H9 (cell line): ENCODE results near the gene RPRD1B. TPM values are rescaled to one million over a fixed set of nuclear protein-coding genes. Genes with fewer than 3 reads are reported as not detected.

Experiments
- DNase-seq: peaks from one replicate; pipeline ENCODE4 v3.0.0-alpha.2; 2017
- H2AFZ ChIP-seq: one replicate; pipeline ENCODE4 v1.6.1; 2013; ENCODE audit warnings: mild to moderate bottlenecking, low read length, control low read depth, moderate library complexity
- H2AK5ac ChIP-seq: 2 replicates; pipeline ENCODE4 v1.6.1; 2013; ENCODE audit warnings: low read length, control low read depth, mixed read lengths; ENCODE audit not compliant: insufficient read length
- H2BK120ac ChIP-seq: one replicate; pipeline ENCODE4 v1.6.1; 2013; ENCODE audit warnings: low read depth, mild to moderate bottlenecking, low read length, control low read depth, inconsistent platforms; ENCODE audit not compliant: poor library complexity, severe bottlenecking
- H2BK12ac ChIP-seq: 2 replicates; pipeline ENCODE4 v1.6.1; 2013; ENCODE audit warnings: low read length, control low read depth, mixed read lengths, low read depth; ENCODE audit not compliant: insufficient read length
- H2BK15ac ChIP-seq: 2 replicates; pipeline ENCODE4 v1.6.1; 2013; ENCODE audit warnings: low read depth, low read length, control low read depth
- H2BK20ac ChIP-seq: one replicate; pipeline ENCODE4 v1.6.1; 2013; ENCODE audit warnings: low read depth, mild to moderate bottlenecking, low read length, control low read depth, inconsistent platforms; ENCODE audit not compliant: poor library complexity, severe bottlenecking
- H2BK5ac ChIP-seq: 2 replicates; pipeline ENCODE4 v1.6.1; 2013; ENCODE audit warnings: low read length, control low read depth, mixed read lengths; ENCODE audit not compliant: insufficient read length
- H3K14ac ChIP-seq: 2 replicates; pipeline ENCODE4 v1.6.1; 2013; ENCODE audit warnings: low read length, control low read depth; ENCODE audit not compliant: insufficient read depth
- H3K18ac ChIP-seq: 2 replicates; pipeline ENCODE4 v1.6.1; 2013; ENCODE audit warnings: low read depth, mild to moderate bottlenecking, mixed read lengths, low read length, control low read depth; ENCODE audit not compliant: insufficient read length
- H3K23ac ChIP-seq: 2 replicates; pipeline ENCODE4 v1.6.1; 2013; ENCODE audit warnings: low read length, control low read depth, mixed read lengths, low read depth; ENCODE audit not compliant: insufficient read length
- H3K23me2 ChIP-seq: 2 replicates; pipeline ENCODE4 v1.6.1; 2013; ENCODE audit warnings: low read depth, mild to moderate bottlenecking, mixed read lengths, low read length, control low read depth; ENCODE audit not compliant: insufficient read length, poor library complexity, severe bottlenecking
- H3K27ac ChIP-seq: 2 replicates; pipeline ENCODE4 v1.5.1; 2013; ENCODE audit warnings: low read length, control low read depth, mixed read lengths, low read depth; ENCODE audit not compliant: insufficient read length
- H3K27me3 ChIP-seq: 2 replicates; pipeline ENCODE4 v1.6.1; 2013; ENCODE audit warnings: low read length, control low read depth, inconsistent platforms; ENCODE audit not compliant: insufficient read depth
- H3K4ac ChIP-seq: 2 replicates; pipeline ENCODE4 v1.6.1; 2013; ENCODE audit warnings: low read depth, mild to moderate bottlenecking, control low read depth, inconsistent platforms, low read length, moderate library complexity
- H3K4me1 ChIP-seq: 2 replicates; pipeline ENCODE4 v1.6.1; 2013; ENCODE audit warnings: low read length, control low read depth, inconsistent platforms; ENCODE audit not compliant: insufficient read depth
- H3K4me2 ChIP-seq: 2 replicates; pipeline ENCODE4 v1.6.1; 2013; ENCODE audit warnings: low read length, control low read depth, mixed read lengths; ENCODE audit not compliant: insufficient read length, insufficient read depth
- H3K56ac ChIP-seq: 2 replicates; pipeline ENCODE4 v1.6.1; 2013; ENCODE audit warnings: low read depth, mild to moderate bottlenecking, mixed read lengths, low read length, control low read depth; ENCODE audit not compliant: insufficient read length
- H3K79me1 ChIP-seq: 2 replicates; pipeline ENCODE4 v1.6.1; 2013; ENCODE audit warnings: low read depth, mild to moderate bottlenecking, moderate library complexity, low read length, control low read depth, inconsistent platforms; ENCODE audit not compliant: insufficient read depth, poor library complexity, severe bottlenecking
- H3K79me2 ChIP-seq: 2 replicates; pipeline ENCODE4 v1.6.1; 2013; ENCODE audit warnings: low read length, control low read depth, inconsistent platforms; ENCODE audit not compliant: insufficient read depth
- H3K9ac ChIP-seq: 2 replicates; pipeline ENCODE4 v1.6.1; 2013; ENCODE audit warnings: low read length, control low read depth, mixed read lengths; ENCODE audit not compliant: insufficient read length; ENCODE audit errors: extremely low read depth
- H3K9me3 ChIP-seq: one replicate; pipeline ENCODE4 v1.6.1; 2013; ENCODE audit warnings: low read depth, low read length, inconsistent platforms; ENCODE audit not compliant: control insufficient read depth
- H3T11ph ChIP-seq: one replicate; pipeline ENCODE4 v1.6.1; 2013; ENCODE audit warnings: mild to moderate bottlenecking, low read length, control low read depth, inconsistent platforms
- H4K20me1 ChIP-seq: one replicate; pipeline ENCODE4 v1.6.1; 2013; ENCODE audit not compliant: control insufficient read depth, insufficient read length, insufficient read depth
- H4K5ac ChIP-seq: 2 replicates; pipeline ENCODE4 v1.6.1; 2013; ENCODE audit warnings: low read depth, mild to moderate bottlenecking, mixed read lengths, low read length, control low read depth; ENCODE audit not compliant: insufficient read length
- H4K8ac ChIP-seq: replicated peaks from 2 replicates; pipeline ENCODE4 v1.6.1; 2013; ENCODE audit warnings: low read length, control low read depth, mixed read lengths, low read depth; ENCODE audit not compliant: insufficient read length
- H4K91ac ChIP-seq: 2 replicates; pipeline ENCODE4 v1.6.1; 2013; ENCODE audit warnings: low read depth, mild to moderate bottlenecking, moderate library complexity, mixed read lengths, low read length, control low read depth; ENCODE audit not compliant: insufficient read length
- H3K27ac Mint-ChIP-seq, 3 experiments: 2 replicates in 2 of 3; 3 replicates in 1 of 3; pipeline ENCODE4 v1.8.0; 2020 to 2021; ENCODE audit warnings: mixed read lengths in 3 of 3, mild to moderate bottlenecking in 1 of 3, moderate library complexity in 1 of 3
- H3K27me3 Mint-ChIP-seq: 2 replicates; pipeline ENCODE4 v1.8.0; 2021; ENCODE audit warnings: low read depth, mild to moderate bottlenecking, moderate library complexity, mixed read lengths
- H3K36me3 Mint-ChIP-seq, 3 experiments: 2 replicates in 2 of 3; 3 replicates in 1 of 3; pipeline ENCODE4 v1.8.0; 2020 to 2021; ENCODE audit warnings: low read depth in 3 of 3, mixed read lengths in 3 of 3; ENCODE audit not compliant: insufficient read depth in 1 of 3
- H3K4me1 Mint-ChIP-seq, 2 experiments: 2 replicates each; pipeline ENCODE4 v1.8.0; 2020; ENCODE audit warnings: mixed read lengths in 2 of 2
- H3K4me3 Mint-ChIP-seq, 2 experiments: 2 replicates in 1 of 2; 3 replicates in 1 of 2; pipeline ENCODE4 v1.8.0; 2020 to 2021; ENCODE audit warnings: mild to moderate bottlenecking in 2 of 2, mixed read lengths in 2 of 2, moderate library complexity in 1 of 2
- H3K9me3 Mint-ChIP-seq, 2 experiments: 2 replicates in 1 of 2; 3 replicates in 1 of 2; pipeline ENCODE4 v1.8.0; 2020; ENCODE audit warnings: mild to moderate bottlenecking in 2 of 2, mixed read lengths in 2 of 2, moderate library complexity in 1 of 2
- total RNA-seq: library from RNA; stranded (reverse); gene quantifications from 2 replicates; pipeline ENCODE4 v1.2.1, GENCODE V29; 2021
- TF ChIP-seq, protein P1 (sequence below): fragments of 200-600 bp; sonication (generic); conservative IDR thresholded peaks from 3 replicates; pipeline ENCODE4 v1.8.0; 2021; ENCODE audit warnings: antibody characterized with exemption, mild to moderate bottlenecking

Gene RPRD1B
- total RNA-seq, 1 experiment from 2014 or later = 34.3 TPM

DNA sequence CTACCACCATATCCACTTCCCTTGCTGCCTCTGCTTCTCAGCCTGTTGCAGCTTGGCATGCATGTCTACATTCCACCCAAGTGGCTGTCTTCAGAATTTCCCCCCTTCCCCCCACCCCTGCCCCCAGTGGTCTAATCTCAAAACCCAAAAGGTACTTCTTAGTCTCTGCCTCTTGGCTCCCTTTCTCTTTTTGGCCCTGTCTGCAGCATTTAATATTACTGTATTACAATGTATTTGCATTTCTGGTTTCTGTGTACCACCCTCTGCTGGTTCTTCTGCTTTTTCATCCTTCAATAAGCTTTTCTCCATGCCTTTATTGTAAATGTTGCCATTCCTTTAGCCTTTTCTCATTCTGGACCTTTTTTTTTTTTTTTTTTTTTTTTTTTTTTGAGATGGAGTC lies 43.0 kb downstream of the RPRD1B start:
- Histone ChIP-seq H2BK15ac (no peak overlapping the region), H2AFZ (no peak overlapping the region), H4K8ac (no peak overlapping the region), H3K79me1 (peaks cover 3% of the 10 kb centered on the region), H2BK5ac (no peak overlapping the region), H2AK5ac (no peak overlapping the region), H2BK20ac (no peak overlapping the region), H3K14ac (no peak overlapping the region), H3K27me3 (no peaks in the 10 kb centered on the region), H4K5ac (no peak overlapping the region), H3K23ac (no peak overlapping the region), H4K20me1 (no peaks in the 10 kb centered on the region), H3K9ac (no peak overlapping the region), H2BK120ac (no peak overlapping the region), H2BK12ac (no peak overlapping the region), H3K23me2 (no peaks in the 10 kb centered on the region), H3K9me3 (no peaks in the 10 kb centered on the region), H3K4me1 (no peaks in the 10 kb centered on the region), H3T11ph (no peak overlapping the region), H4K91ac (no peak overlapping the region), H3K27ac (no peak overlapping the region), H3K56ac (no peak overlapping the region), H3K4me2 (no peak overlapping the region), H3K79me2 (peaks cover 1% of the 10 kb centered on the region; the same call in 1 of the 2 replicates), H3K18ac (no peak overlapping the region), H3K4ac (no peak overlapping the region)
- Mint-ChIP-seq H3K27ac (no peak overlapping the region), H3K9me3 (no peaks in the 10 kb centered on the region), H3K27me3 (no peaks in the 10 kb centered on the region), H3K4me3 (no peak overlapping the region), H3K4me1 (peaks cover 12 to 20% of the 10 kb centered on the region in 2 experiments), H3K36me3 (peaks cover 25 to 49% (median 40%) of the 10 kb centered on the region in 3 experiments; a peak in 6 of 7 replicates)
- TF ChIP-seq, protein P1, sequence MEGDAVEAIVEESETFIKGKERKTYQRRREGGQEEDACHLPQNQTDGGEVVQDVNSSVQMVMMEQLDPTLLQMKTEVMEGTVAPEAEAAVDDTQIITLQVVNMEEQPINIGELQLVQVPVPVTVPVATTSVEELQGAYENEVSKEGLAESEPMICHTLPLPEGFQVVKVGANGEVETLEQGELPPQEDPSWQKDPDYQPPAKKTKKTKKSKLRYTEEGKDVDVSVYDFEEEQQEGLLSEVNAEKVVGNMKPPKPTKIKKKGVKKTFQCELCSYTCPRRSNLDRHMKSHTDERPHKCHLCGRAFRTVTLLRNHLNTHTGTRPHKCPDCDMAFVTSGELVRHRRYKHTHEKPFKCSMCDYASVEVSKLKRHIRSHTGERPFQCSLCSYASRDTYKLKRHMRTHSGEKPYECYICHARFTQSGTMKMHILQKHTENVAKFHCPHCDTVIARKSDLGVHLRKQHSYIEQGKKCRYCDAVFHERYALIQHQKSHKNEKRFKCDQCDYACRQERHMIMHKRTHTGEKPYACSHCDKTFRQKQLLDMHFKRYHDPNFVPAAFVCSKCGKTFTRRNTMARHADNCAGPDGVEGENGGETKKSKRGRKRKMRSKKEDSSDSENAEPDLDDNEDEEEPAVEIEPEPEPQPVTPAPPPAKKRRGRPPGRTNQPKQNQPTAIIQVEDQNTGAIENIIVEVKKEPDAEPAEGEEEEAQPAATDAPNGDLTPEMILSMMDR = no peak
- no peak for DNase-seq
